HepG2 (cell line): ENCODE measurements around the gene NT5C1A. TPM values are rescaled to one million over a fixed set of nuclear protein-coding genes. Genes with fewer than 3 reads are reported as not detected.

Experiments used
- ATAC-seq: fragments of 200-7000 bp; cut with Tn5 transposase; 3 replicates; pipeline ENCODE4 v1.9.1; 2020; ENCODE audit warnings: mild to moderate bottlenecking, moderate library complexity
- BruUV-seq: library from RNA; stranded (reverse); fragments of 400-500 nt; replicated peaks from 2 replicates; lab custom pipeline; 2021; lab: Mats Ljungman, UMichigan
- CTCF ChIA-PET: fragments of 300-600 bp; formaldehyde crosslinking; extraction: SDS; loops from one replicate; lab custom pipeline; 2021; ENCODE audit warnings: low total read pairs, inconsistent platforms, low intra/inter-chr PET ratio; lab: Yijun Ruan, JAX
- POLR2A ChIA-PET: fragments of 350-600 bp; sonication (Branson Sonifier 250); formaldehyde crosslinking; loops from one replicate; lab custom pipeline; 2020; ENCODE audit warnings: antibody characterized with exemption, inconsistent platforms; lab: Yijun Ruan, JAX
- DNase-seq: peaks from one replicate; pipeline ENCODE4 v3.0.0-alpha.2; 2015; ENCODE audit warnings: low spot score
- FAIRE-seq: peaks from 3 replicates; lab custom pipeline; 2011; peaks lifted over from hg19 to GRCh38; lab: Jason Lieb, UNC
- H2AFZ ChIP-seq: one replicate; pipeline ENCODE4 v1.6.1; 2011; ENCODE audit warnings: low read length, inconsistent platforms
- H3K27ac ChIP-seq: fragments of 300-600 bp; 3 replicates; pipeline ENCODE4 v1.8.0; 2011; ENCODE audit warnings: mixed run types, mild to moderate bottlenecking, mixed read lengths, low read length, inconsistent platforms; ENCODE audit not compliant: insufficient read depth; ENCODE audit errors: extremely low read length
- H3K27me3 ChIP-seq, 2 experiments: fragments of 200-600 bp in 1 of 2; 2 replicates in 1 of 2; 3 replicates in 1 of 2; pipeline versions ENCODE4 v1.6.0 to v1.8.0; 2011; ENCODE audit warnings: low read length in 2 of 2, mild to moderate bottlenecking in 2 of 2, moderate library complexity in 2 of 2, inconsistent platforms in 1 of 2; ENCODE audit not compliant: insufficient read depth in 2 of 2, control insufficient read depth in 1 of 2
- H3K36me3 ChIP-seq, 2 experiments: fragments of 200-600 bp in 1 of 2; replicated peaks in 1 of 2; 2 replicates in 1 of 2; 3 replicates in 1 of 2; pipeline versions ENCODE4 v1.5.1 to v1.8.0; 2011; ENCODE audit warnings: low read length in 2 of 2, inconsistent platforms in 1 of 2; ENCODE audit not compliant: insufficient read depth in 2 of 2, control insufficient read depth in 1 of 2
- H3K4me1 ChIP-seq: 2 replicates; pipeline ENCODE4 v1.5.1; 2012; ENCODE audit warnings: low read length, inconsistent platforms; ENCODE audit not compliant: insufficient read depth
- H3K4me2 ChIP-seq: 2 replicates; pipeline ENCODE4 v1.6.0; 2011; ENCODE audit warnings: low read depth, low read length, inconsistent platforms
- H3K4me3 ChIP-seq, 3 experiments: fragments of 200-600 bp in 1 of 3; sonication (generic), shearing (Covaris generic) in 1 of 3; replicated peaks in 1 of 3; 2 replicates each; pipeline ENCODE4 v1.5.1; 2011 to 2016; ENCODE audit warnings: low read length in 3 of 3, inconsistent platforms in 2 of 3, low read depth in 2 of 3, mild to moderate bottlenecking in 2 of 3, control low read depth in 1 of 3, mixed read lengths in 1 of 3; ENCODE audit not compliant: insufficient read depth in 1 of 3
- H3K79me2 ChIP-seq: one replicate; pipeline ENCODE4 v1.6.1; 2011; ENCODE audit warnings: low read length, inconsistent platforms; ENCODE audit not compliant: insufficient read depth
- H3K9ac ChIP-seq: 2 replicates; pipeline ENCODE4 v1.6.0; 2011; ENCODE audit warnings: mild to moderate bottlenecking, low read depth, low read length, inconsistent platforms; ENCODE audit not compliant: insufficient read depth
- H3K9me3 ChIP-seq: 2 replicates; pipeline ENCODE4 v1.5.1; 2012; ENCODE audit warnings: mild to moderate bottlenecking, low read length
- H4K20me1 ChIP-seq: 2 replicates; pipeline ENCODE4 v1.6.0; 2011; ENCODE audit warnings: inconsistent platforms, mild to moderate bottlenecking, low read length, moderate library complexity; ENCODE audit not compliant: insufficient read depth
- ARHGAP35 ChIP-seq: sonication (generic); formaldehyde crosslinking; IDR thresholded peaks from 2 replicates; pipeline ENCODE4 v1.9.0; 2022; ENCODE audit warnings: mild to moderate bottlenecking, inconsistent platforms, moderate library complexity, missing genetic modification reagents, borderline replicate concordance
- CBX5 ChIP-seq: sonication (generic); formaldehyde crosslinking; IDR thresholded peaks from 2 replicates; pipeline ENCODE4 v1.4.0; 2020; ENCODE audit warnings: missing genetic modification reagents, borderline replicate concordance
- DNMT3B ChIP-seq: conservative IDR thresholded peaks from 2 replicates; pipeline ENCODE4 v1.6.1; 2016; ENCODE audit warnings: missing biosample characterization, control low read depth
- ELF3 ChIP-seq: IDR thresholded peaks from 2 replicates; pipeline ENCODE4 v1.6.1; 2016; ENCODE audit warnings: missing genetic modification reagents, missing compliant biosample characterization
- ETV6 ChIP-seq: sonication (generic); formaldehyde crosslinking; conservative IDR thresholded peaks from 2 replicates; pipeline ENCODE4 v1.4.0; 2020; ENCODE audit warnings: missing genetic modification reagents
- FOXK2 ChIP-seq: fragments of 450-650 bp; IDR thresholded peaks from 2 replicates; pipeline ENCODE4 v1.6.1; 2016
- HOXA3 ChIP-seq: sonication (generic); formaldehyde crosslinking; IDR thresholded peaks from 2 replicates; pipeline ENCODE4 v1.5.0; 2020; ENCODE audit warnings: missing genetic modification reagents
- NCOA5 ChIP-seq: sonication (generic); formaldehyde crosslinking; IDR thresholded peaks from 2 replicates; pipeline ENCODE4 v1.4.0; 2020; ENCODE audit warnings: missing genetic modification reagents
- RBFOX2 ChIP-seq: fragments of 200-400 bp; formaldehyde crosslinking; IDR thresholded peaks from 2 replicates; pipeline ENCODE4 v1.6.1; 2017; ENCODE audit warnings: low read depth, mild to moderate bottlenecking, low read length
- SRSF9 ChIP-seq: fragments of 200-400 bp; formaldehyde crosslinking; IDR thresholded peaks from 2 replicates; pipeline ENCODE4 v1.6.1; 2018; ENCODE audit warnings: borderline replicate concordance, mild to moderate bottlenecking, low read depth, low read length; ENCODE audit not compliant: insufficient read depth, poor library complexity, severe bottlenecking
- TP53 ChIP-seq: sonication (generic); formaldehyde crosslinking; conservative IDR thresholded peaks from 2 replicates; pipeline ENCODE4 v1.4.0; 2020; ENCODE audit warnings: missing genetic modification reagents
- XRCC5 ChIP-seq: fragments of 200-400 bp; formaldehyde crosslinking; optimal IDR thresholded peaks from 2 replicates; pipeline ENCODE3; 2017; ENCODE audit warnings: mild to moderate bottlenecking, low read length
- ZFP36L1 ChIP-seq: sonication (generic); formaldehyde crosslinking; IDR thresholded peaks from 2 replicates; pipeline ENCODE4 v1.8.0; 2022; ENCODE audit warnings: mild to moderate bottlenecking, missing genetic modification reagents, moderate library complexity
- ZNF737 ChIP-seq: sonication (generic); formaldehyde crosslinking; IDR thresholded peaks from 2 replicates; pipeline ENCODE4 v1.5.0; 2020; ENCODE audit warnings: missing genetic modification reagents, mild to moderate bottlenecking, borderline replicate concordance
- ZSCAN25 ChIP-seq: sonication (generic); formaldehyde crosslinking; IDR thresholded peaks from 2 replicates; pipeline ENCODE4 v1.8.0; 2022; ENCODE audit warnings: mild to moderate bottlenecking, missing genetic modification reagents
- WGBS: methylation state at CpG from one replicate; pipeline ENCODE4 v1.1.6; 2017; ENCODE audit warnings: low lambda C conversion rate; 5-methylcytosine and 5-hydroxymethylcytosine counted together
- in situ Hi-C: cut with HindIII; loops from 2 replicates; pipeline ENCODE4 v1.10.0; 2017; ENCODE audit warnings: low pct_unique_long_range_greater_than_20kb; ENCODE audit not compliant: extremely low pct_ligation_motif_present
- intact Hi-C: fragments of 100-400 bp; cut with micrococcal nuclease; formaldehyde crosslinking; loops from one replicate; pipeline ENCODE4 v1.10.0; 2022; ENCODE audit not compliant: unreplicated experiment
- polyA plus RNA-seq, 8 experiments: library from polyadenylated mRNA; depleted of rRNA in 3 of 8; stranded (reverse) in 7 of 8; unstranded in 1 of 8; fragments of >200 nt; fragmentation: Illumina TruSeq in 4 of 8; extraction: Trizol in 4 of 8; gene quantifications; 2 replicates each; pipeline versions ENCODE4 v1.2.1 to v1.2.3, GENCODE V29; 2011 to 2016; ENCODE audit warnings: low read depth in 4 of 8, missing spikeins in 1 of 8, mixed read lengths in 1 of 8; ENCODE audit not compliant: insufficient read depth in 1 of 8
- total RNA-seq, 5 experiments: library from RNA; depleted of rRNA; stranded (reverse); fragments of >200 nt; fragmentation: Illumina TruSeq; extraction: Trizol; gene quantifications; 2 replicates each; pipeline ENCODE4 v1.2.3, GENCODE V29; 2016; ENCODE audit warnings: low read depth in 1 of 5
- TF ChIP-seq, protein P1 (sequence below): sonication (generic); formaldehyde crosslinking; IDR thresholded peaks from 2 replicates; pipeline ENCODE4 v1.4.0; 2020; ENCODE audit warnings: mild to moderate bottlenecking, missing genetic modification reagents
- TF ChIP-seq, protein P2 (sequence below): sonication (generic); formaldehyde crosslinking; IDR thresholded peaks from 2 replicates; pipeline ENCODE4 v1.9.0; 2022; ENCODE audit warnings: low read depth, missing genetic modification reagents
- TF ChIP-seq, protein P3 (sequence below): IDR thresholded peaks from 2 replicates; pipeline ENCODE4 v1.6.1; 2012; ENCODE audit warnings: inconsistent platforms
- TF ChIP-seq, protein P4 (sequence below): sonication (generic); formaldehyde crosslinking; conservative IDR thresholded peaks from 2 replicates; pipeline ENCODE4 v1.8.0; 2022; ENCODE audit warnings: low read depth, missing genetic modification reagents

NT5C1A gene
- total and polyA plus RNA-seq, 2 of the 13 experiments (the other 11 are each of a cell fraction or from before 2014, with no cell fraction given): not detected

DNA sequence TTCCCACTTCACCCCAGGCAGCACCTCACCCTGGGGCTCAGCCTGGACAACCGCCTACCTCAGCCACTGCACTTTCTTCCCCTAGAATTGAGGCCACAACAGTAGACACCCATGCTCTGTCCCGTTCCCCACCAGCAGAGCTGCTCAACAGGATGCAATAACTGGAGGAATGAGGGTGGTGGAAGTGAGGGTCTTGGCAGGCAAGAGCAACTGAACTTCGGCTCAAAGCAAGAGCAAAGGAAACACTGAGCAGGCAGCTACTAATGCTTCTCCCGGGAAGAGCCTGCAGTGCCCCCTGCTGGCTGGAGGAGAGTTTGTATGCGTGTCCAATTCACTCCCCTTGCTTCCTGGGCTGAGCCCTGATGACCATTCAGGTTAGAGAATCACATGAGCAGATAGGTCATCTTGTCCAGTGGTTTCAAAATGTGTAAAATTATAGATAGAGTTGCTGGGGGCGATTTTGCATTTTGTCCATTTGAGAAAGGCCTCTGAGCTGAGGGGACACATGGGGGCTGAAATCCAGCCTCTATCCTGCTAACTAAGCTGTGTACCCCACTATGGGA lies 13.9 kb downstream of the NT5C1A start:
- H3K9ac ChIP-seq: no peak overlapping the region
- FAIRE-seq: peak; percentile 49
- ChIA-PET CTCF (interaction anchor here (1.9 kb wide), 1 partner anchor 52 kb away, joined by 10 read pairs; no protein-coding TSS in a partner anchor), POLR2A (no interaction called here)
- peak overlapping the region; percentile 55 for H2AFZ ChIP-seq
- no peaks in the 10 kb centered on the region for H3K4me1 ChIP-seq
- BruUV-seq: no TSS peak
- peak overlapping the region; percentile 38; the same call in 1 of the 2 replicates for H3K4me2 ChIP-seq
- ATAC-seq: peak; percentile 85
- in situ Hi-C loops (no loop called here), intact Hi-C loops (no loop called here)
- H4K20me1 ChIP-seq: no peaks in the 10 kb centered on the region
- no peaks in the 10 kb centered on the region for H3K79me2 ChIP-seq
- no peak overlapping the region for H3K4me3 ChIP-seq
- no peaks in the 10 kb centered on the region for H3K9me3 ChIP-seq
- H3K27me3 ChIP-seq: peaks cover 0 to 53% of the 10 kb centered on the region in 2 experiments; a peak in 2 of 5 replicates
- H3K27ac ChIP-seq: no peak overlapping the region
- WGBS: 15% methylated on average over 6 of the region's 6 CpGs
- DNase-seq: peak; percentile 46
- no peaks in the 10 kb centered on the region for H3K36me3 ChIP-seq
- TF ChIP-seq NCOA5 (CRISPR knock-in tag) (no peak), SRSF9 (no peak), HOXA3 (CRISPR knock-in tag) (no peak), ZFP36L1 (no peak), ZSCAN25 (CRISPR knock-in tag) (no peak), RBFOX2 (no peak), TP53 (CRISPR knock-in tag) (no peak), ELF3 (no peak), ZNF737 (CRISPR knock-in tag) (no peak), ETV6 (CRISPR knock-in tag) (no peak), FOXK2 (no peak), DNMT3B (CRISPR knock-in tag) (no peak), XRCC5 (peak; percentile 30), CBX5 (CRISPR knock-in tag) (no peak), ARHGAP35 (CRISPR knock-in tag) (no peak)
- TF ChIP-seq, protein P1, sequence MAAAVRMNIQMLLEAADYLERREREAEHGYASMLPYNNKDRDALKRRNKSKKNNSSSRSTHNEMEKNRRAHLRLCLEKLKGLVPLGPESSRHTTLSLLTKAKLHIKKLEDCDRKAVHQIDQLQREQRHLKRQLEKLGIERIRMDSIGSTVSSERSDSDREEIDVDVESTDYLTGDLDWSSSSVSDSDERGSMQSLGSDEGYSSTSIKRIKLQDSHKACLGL (CRISPR knock-in tag): no peak
- TF ChIP-seq, protein P2, sequence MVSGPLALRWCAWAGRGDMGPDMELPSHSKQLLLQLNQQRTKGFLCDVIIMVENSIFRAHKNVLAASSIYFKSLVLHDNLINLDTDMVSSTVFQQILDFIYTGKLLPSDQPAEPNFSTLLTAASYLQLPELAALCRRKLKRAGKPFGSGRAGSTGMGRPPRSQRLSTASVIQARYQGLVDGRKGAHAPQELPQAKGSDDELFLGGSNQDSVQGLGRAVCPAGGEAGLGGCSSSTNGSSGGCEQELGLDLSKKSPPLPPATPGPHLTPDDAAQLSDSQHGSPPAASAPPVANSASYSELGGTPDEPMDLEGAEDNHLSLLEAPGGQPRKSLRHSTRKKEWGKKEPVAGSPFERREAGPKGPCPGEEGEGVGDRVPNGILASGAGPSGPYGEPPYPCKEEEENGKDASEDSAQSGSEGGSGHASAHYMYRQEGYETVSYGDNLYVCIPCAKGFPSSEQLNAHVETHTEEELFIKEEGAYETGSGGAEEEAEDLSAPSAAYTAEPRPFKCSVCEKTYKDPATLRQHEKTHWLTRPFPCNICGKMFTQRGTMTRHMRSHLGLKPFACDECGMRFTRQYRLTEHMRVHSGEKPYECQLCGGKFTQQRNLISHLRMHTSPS (CRISPR knock-in tag): no peak
- TF ChIP-seq, protein P3, sequence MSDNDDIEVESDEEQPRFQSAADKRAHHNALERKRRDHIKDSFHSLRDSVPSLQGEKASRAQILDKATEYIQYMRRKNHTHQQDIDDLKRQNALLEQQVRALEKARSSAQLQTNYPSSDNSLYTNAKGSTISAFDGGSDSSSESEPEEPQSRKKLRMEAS: no peak
- TF ChIP-seq, protein P4, sequence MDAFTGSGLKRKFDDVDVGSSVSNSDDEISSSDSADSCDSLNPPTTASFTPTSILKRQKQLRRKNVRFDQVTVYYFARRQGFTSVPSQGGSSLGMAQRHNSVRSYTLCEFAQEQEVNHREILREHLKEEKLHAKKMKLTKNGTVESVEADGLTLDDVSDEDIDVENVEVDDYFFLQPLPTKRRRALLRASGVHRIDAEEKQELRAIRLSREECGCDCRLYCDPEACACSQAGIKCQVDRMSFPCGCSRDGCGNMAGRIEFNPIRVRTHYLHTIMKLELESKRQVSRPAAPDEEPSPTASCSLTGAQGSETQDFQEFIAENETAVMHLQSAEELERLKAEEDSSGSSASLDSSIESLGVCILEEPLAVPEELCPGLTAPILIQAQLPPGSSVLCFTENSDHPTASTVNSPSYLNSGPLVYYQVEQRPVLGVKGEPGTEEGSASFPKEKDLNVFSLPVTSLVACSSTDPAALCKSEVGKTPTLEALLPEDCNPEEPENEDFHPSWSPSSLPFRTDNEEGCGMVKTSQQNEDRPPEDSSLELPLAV (CRISPR knock-in tag): no peak
